Left ventricle myocardium inferior (tissue), 1 donor: ENCODE results near the gene FPGS. TPM values are rescaled to one million over a fixed set of nuclear protein-coding genes. Genes with fewer than 3 reads are reported as not detected.

Source experiments
- DNase-seq: peaks from one replicate; pipeline ENCODE4 v3.0.0-alpha.2; 2020
- H3K27ac ChIP-seq: fragments of 200-600 bp; replicated peaks from 2 replicates; pipeline ENCODE4 v1.8.0; 2021
- H3K27me3 ChIP-seq: fragments of 200-600 bp; 2 replicates; pipeline ENCODE4 v1.8.0; 2021; ENCODE audit warnings: low read depth
- H3K36me3 ChIP-seq: fragments of 200-600 bp; 2 replicates; pipeline ENCODE4 v1.8.0; 2021
- H3K4me1 ChIP-seq: fragments of 200-600 bp; 2 replicates; pipeline ENCODE4 v1.8.0; 2021
- H3K4me3 ChIP-seq: fragments of 200-600 bp; 2 replicates; pipeline ENCODE4 v1.8.0; 2021; ENCODE audit warnings: mild to moderate bottlenecking, moderate library complexity
- H3K9me3 ChIP-seq: fragments of 200-600 bp; replicated peaks from 2 replicates; pipeline ENCODE4 v1.8.0; 2021
- intact Hi-C: fragments of 100-400 bp; cut with micrococcal nuclease; formaldehyde crosslinking; loops from one replicate; pipeline ENCODE4 v1.11.0; 2022
- total RNA-seq: library from RNA; stranded (reverse); fragmentation: NEBNext Ultra II Directional; extraction: Animal tissue kit (Norgen Biotek cat#: 25700); gene quantifications from one replicate; pipeline ENCODE4 v1.2.1, GENCODE V29; 2021
- TF ChIP-seq, protein P1 (sequence below): fragments of 200-600 bp; IDR thresholded peaks from 2 replicates; pipeline ENCODE4 v1.8.0; 2021; ENCODE audit warnings: antibody characterized with exemption, mild to moderate bottlenecking, borderline replicate concordance
- donor health status: DM: no; HTN: yes; CAD: no; lungs with severe emphysema.

The FPGS gene
- total RNA-seq, 1 donor from 2014 or later, result 38.0 TPM

DNA sequence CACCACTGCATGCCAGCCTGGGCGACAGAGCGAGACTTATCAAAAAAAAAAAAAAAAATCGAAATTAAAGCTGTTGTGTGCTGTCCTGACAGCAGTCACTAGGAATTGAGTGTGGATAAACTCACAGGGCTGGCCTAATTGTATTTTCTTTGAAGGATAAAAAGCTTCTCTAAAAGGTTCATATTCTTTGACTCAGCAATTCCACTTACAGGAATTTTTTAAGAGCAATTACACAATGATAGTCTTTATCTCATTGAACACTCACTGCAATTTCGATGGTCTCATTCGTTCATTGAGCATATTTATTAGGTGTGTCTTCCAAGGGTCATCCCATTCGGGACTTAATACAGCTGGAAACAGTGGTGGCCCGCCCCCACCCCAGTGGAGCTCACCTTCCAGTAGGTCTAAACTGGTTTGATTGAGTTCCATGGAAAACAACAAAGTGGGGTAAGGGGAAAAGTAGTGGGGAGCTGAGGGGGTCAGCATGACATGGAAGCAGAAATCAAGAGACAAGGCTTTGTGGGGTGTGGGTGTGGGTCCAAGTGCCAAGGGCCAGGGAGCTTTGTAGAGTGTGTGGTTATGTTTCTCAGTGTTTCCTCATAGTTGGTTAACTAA, 10.2 kb upstream of the FPGS start:
- Histone ChIP-seq H3K36me3 (peaks cover 52% of the 10 kb centered on the region), H3K4me1 (peaks cover 69% of the 10 kb centered on the region), H3K9me3 (no peaks in the 10 kb centered on the region), H3K4me3 (no peak overlapping the region), H3K27me3 (no peaks in the 10 kb centered on the region), H3K27ac (peak overlapping the region; percentile 46)
- no peak for DNase-seq
- TF ChIP-seq, protein P1, sequence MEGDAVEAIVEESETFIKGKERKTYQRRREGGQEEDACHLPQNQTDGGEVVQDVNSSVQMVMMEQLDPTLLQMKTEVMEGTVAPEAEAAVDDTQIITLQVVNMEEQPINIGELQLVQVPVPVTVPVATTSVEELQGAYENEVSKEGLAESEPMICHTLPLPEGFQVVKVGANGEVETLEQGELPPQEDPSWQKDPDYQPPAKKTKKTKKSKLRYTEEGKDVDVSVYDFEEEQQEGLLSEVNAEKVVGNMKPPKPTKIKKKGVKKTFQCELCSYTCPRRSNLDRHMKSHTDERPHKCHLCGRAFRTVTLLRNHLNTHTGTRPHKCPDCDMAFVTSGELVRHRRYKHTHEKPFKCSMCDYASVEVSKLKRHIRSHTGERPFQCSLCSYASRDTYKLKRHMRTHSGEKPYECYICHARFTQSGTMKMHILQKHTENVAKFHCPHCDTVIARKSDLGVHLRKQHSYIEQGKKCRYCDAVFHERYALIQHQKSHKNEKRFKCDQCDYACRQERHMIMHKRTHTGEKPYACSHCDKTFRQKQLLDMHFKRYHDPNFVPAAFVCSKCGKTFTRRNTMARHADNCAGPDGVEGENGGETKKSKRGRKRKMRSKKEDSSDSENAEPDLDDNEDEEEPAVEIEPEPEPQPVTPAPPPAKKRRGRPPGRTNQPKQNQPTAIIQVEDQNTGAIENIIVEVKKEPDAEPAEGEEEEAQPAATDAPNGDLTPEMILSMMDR, result no peak
- intact Hi-C loops, result loop anchor here (5.0 kb wide), 1 partner anchor 80 kb away; no protein-coding TSS in a partner anchor

DNA sequence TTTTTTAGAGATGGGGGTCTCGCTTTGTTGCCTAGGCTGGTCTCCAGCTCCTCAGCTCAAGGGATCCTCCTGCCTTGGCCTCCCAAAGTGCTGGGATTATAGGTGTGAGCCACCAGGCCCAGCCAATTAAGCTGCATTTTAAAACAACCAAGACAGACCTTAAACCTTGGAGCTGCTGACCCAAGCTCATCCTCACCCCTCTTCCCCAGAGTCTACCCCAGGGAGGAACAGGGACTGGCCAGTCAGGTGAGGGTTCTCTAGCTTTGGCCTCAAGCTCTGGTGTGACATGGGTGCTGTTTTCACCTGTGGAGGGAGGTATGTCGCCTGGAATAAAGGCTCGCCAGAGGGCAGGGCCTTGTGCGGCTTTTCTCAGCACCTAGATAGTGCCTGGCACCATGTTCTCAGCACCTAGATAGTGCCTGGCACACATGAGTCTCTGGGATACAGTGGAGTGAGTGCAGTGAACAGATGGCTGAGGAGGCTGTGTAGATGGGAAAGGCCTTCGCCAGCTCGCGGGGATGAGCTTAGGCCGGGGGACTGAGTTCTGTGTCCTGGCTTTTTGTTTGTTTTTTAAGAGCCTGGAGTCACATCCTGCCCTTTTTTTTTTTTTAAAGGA, 9.5 kb upstream of the FPGS start:
- Histone ChIP-seq H3K27me3 (no peaks in the 10 kb centered on the region), H3K4me1 (peaks cover 62% of the 10 kb centered on the region), H3K4me3 (no peak overlapping the region), H3K27ac (peak overlapping the region; percentile 46), H3K9me3 (no peaks in the 10 kb centered on the region), H3K36me3 (peaks cover 46% of the 10 kb centered on the region)
- no peak for DNase-seq
- intact Hi-C loops, result loop anchor here (5.0 kb wide), 1 partner anchor 79 kb away; no protein-coding TSS in a partner anchor
- TF ChIP-seq, protein P1, result no peak

DNA sequence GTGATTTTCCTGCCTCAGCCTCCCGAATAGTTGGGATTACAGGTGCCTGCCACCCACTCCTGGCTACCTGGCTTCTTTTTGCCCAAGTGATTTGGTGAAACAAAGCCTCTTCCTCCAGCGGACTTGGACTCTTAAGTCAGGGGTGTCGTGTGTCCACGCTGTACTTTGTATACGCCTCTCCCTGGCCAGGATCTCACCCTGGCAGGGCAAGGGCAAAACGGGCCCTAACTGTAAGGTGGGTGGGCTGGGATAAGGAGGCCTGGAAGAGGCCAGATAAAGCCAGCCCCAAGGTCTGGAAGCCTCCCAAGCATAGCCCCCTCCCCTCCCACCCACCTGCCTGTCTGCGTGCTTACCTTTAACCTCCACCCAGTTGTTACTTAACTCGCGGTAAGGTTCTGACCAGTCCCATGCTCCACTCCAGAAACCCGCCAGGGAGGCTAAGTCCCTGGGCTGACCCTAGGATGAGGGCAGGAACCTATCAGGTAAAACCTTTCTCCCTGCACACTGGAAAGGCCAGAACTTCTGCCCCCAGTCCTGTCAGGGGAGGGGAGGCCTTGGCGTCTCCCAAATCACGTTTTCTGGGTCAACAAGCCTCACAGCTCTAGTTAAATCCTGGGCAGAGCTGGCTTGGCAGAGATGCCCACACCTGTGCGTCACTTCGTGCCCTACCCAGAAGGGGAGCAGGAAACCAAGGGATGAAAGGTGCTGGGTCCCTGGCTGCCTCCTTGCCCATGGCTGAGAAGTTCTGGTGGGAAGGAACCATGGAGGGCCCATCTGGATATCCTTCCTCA, 8.5 kb upstream of the FPGS start:
- DNase-seq, result no peak
- Histone ChIP-seq H3K27ac (peak overlapping the region; percentile 36), H3K36me3 (peaks cover 36% of the 10 kb centered on the region), H3K9me3 (no peaks in the 10 kb centered on the region), H3K4me3 (no peak overlapping the region), H3K4me1 (peaks cover 52% of the 10 kb centered on the region), H3K27me3 (no peaks in the 10 kb centered on the region)
- intact Hi-C loops, result loop anchor here (5.0 kb wide), 1 partner anchor 78 kb away; no protein-coding TSS in a partner anchor
- TF ChIP-seq, protein P1, result no peak

DNA sequence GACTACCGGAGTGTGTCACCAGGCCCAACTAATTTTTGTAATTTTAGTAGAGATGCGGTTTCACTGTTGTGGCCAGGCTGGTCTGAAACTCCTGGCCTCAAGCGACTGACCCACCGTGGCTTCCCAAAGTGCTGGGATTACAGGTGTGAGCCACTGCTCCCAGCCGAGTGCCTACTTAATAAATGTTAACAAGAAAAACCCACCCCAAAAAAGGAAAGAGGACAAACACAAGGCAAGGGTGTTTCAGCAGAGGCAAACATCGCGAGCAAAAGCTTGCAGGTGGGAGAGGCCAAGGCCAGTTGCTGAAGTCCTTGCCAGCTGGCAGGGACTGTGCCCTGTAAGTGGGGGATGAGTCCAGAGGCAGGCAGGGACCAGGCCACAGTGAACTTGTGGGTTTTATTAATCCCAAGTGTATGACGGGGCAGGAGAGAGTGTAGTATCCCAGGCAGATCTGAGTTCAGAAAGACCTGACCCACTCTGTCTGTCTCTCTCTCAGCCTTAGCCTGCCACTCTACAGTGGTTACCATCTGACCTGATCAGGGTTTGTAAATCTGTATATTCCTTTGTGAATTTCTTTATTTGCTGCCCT, 6.4 kb upstream of the FPGS start:
- TF ChIP-seq, protein P1, result no peak
- Histone ChIP-seq H3K27me3 (no peaks in the 10 kb centered on the region), H3K27ac (peak overlapping the region; percentile 50), H3K36me3 (peaks cover 14% of the 10 kb centered on the region), H3K4me3 (no peak overlapping the region), H3K9me3 (no peaks in the 10 kb centered on the region), H3K4me1 (peaks cover 32% of the 10 kb centered on the region)
- intact Hi-C loops, result no loop called here
- DNase-seq, result no peak

DNA sequence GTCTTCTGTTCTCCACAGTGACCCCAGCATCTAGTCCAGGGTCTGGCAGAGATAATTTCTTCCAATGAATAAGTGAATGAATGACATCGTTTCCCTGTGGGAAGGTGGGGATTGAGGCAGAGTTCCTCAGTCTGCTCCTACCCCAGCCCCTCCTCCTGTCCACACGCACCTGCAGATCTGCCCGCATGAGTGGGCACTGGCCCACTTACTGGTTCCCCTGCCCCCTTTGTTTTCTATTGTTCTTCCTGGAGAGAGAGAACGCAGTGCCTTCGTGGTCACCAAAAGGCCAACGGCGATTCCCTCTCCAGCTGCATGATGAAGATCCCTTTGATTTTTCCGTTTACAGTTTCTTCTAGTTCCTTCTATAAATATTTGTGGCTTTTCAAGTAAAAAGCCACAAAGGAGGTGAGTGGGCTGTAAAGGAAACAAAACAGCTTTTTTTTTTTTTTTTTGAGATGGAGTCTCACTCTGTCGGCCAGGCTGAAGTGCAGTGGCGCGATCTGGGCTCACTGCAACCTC, 5.8 kb upstream of the FPGS start:
- no peaks in the 10 kb centered on the region for H3K9me3 ChIP-seq
- H3K36me3 ChIP-seq, result peaks cover 10% of the 10 kb centered on the region
- H3K27ac ChIP-seq, result peak overlapping the region; percentile 50
- no peak overlapping the region for H3K4me3 ChIP-seq
- H3K27me3 ChIP-seq, result no peaks in the 10 kb centered on the region
- intact Hi-C loops, result no loop called here
- TF ChIP-seq, protein P1, result no peak
- no peak for DNase-seq
- H3K4me1 ChIP-seq, result peaks cover 37% of the 10 kb centered on the region
